OCI-LY7 (cell line): ENCODE measurements around the gene ZFAND2A. TPM values are rescaled to one million over a fixed set of nuclear protein-coding genes. Genes with fewer than 3 reads are reported as not detected.

Experiments
- BruUV-seq: library from RNA; stranded (reverse); fragments of 400-500 nt; replicated peaks from 2 replicates; lab custom pipeline; 2021; lab: Mats Ljungman, UMichigan
- CTCF ChIA-PET: fragments of 300-600 bp; sonication (Branson Sonifier 250); formaldehyde crosslinking; loops from one replicate; lab custom pipeline; 2022; ENCODE audit warnings: antibody characterized with exemption; ENCODE audit not compliant: unreplicated experiment; lab: Charles Lee
- POLR2A ChIA-PET: fragments of 300-600 bp; sonication (Branson Sonifier 250); formaldehyde crosslinking; loops from one replicate; lab custom pipeline; 2022; ENCODE audit warnings: antibody characterized with exemption; lab: Charles Lee
- DNase-seq: peaks from one replicate; pipeline ENCODE4 v3.0.0-alpha.2; 2015; ENCODE audit warnings: low spot score
- H2AFZ ChIP-seq: fragments of 200-600 bp; sonication (generic), shearing (Covaris generic); 2 replicates; pipeline ENCODE4 v1.6.1; 2014; ENCODE audit warnings: mild to moderate bottlenecking, antibody characterized with exemption, low read length, moderate library complexity
- H3K27ac ChIP-seq: fragments of 200-600 bp; sonication (generic); 2 replicates; pipeline ENCODE4 v1.5.1; 2014; ENCODE audit warnings: mixed run types, low read depth, mild to moderate bottlenecking, moderate library complexity, low read length, inconsistent platforms; ENCODE audit not compliant: poor library complexity, severe bottlenecking
- H3K36me3 ChIP-seq: fragments of 200-600 bp; sonication (generic); 2 replicates; pipeline ENCODE4 v1.6.1; 2014; ENCODE audit warnings: mild to moderate bottlenecking, antibody characterized with exemption, low read length, moderate library complexity, mixed read lengths; ENCODE audit not compliant: insufficient read depth
- H3K4me1 ChIP-seq: fragments of 200-600 bp; sonication (generic); 2 replicates; pipeline ENCODE4 v1.5.1; 2014; ENCODE audit warnings: mild to moderate bottlenecking, low read length; ENCODE audit not compliant: insufficient read depth, poor library complexity, severe bottlenecking
- H3K4me2 ChIP-seq: fragments of 200-600 bp; sonication (generic); 2 replicates; pipeline ENCODE4 v1.6.1; 2014; ENCODE audit warnings: mild to moderate bottlenecking, low read length
- H3K4me3 ChIP-seq: fragments of 200-600 bp; sonication (generic); 2 replicates; pipeline ENCODE4 v1.5.1; 2014; ENCODE audit warnings: mild to moderate bottlenecking, low read depth, low read length; ENCODE audit not compliant: poor library complexity, severe bottlenecking
- H3K79me2 ChIP-seq: fragments of 200-600 bp; sonication (generic); 2 replicates; pipeline ENCODE4 v1.6.1; 2016; ENCODE audit warnings: low read depth, mild to moderate bottlenecking, low read length, moderate library complexity, mixed read lengths; ENCODE audit not compliant: insufficient read depth
- H3K9me2 ChIP-seq: fragments of 200-600 bp; sonication (generic); 2 replicates; pipeline ENCODE4 v1.6.1; 2016; ENCODE audit warnings: mild to moderate bottlenecking, low read length, mixed read lengths; ENCODE audit not compliant: insufficient read depth
- H3K9me3 ChIP-seq: fragments of 200-600 bp; sonication (generic); 2 replicates; pipeline ENCODE4 v1.6.1; 2014; ENCODE audit warnings: mild to moderate bottlenecking, mixed run types, low read length, mixed read lengths
- H4K20me1 ChIP-seq: fragments of 200-600 bp; sonication (generic); 2 replicates; pipeline ENCODE4 v1.6.1; 2014; ENCODE audit warnings: mild to moderate bottlenecking, antibody characterized with exemption, low read length, moderate library complexity, mixed read lengths; ENCODE audit not compliant: insufficient read depth
- CTCF ChIP-seq: fragments of 200-600 bp; sonication (generic); conservative IDR thresholded peaks from 2 replicates; pipeline ENCODE4 v1.5.1; 2014; ENCODE audit warnings: mild to moderate bottlenecking, antibody characterized with exemption, low read length, moderate library complexity, mixed read lengths
- EZH2phosphoT487 ChIP-seq: fragments of 200-600 bp; sonication (generic); IDR thresholded peaks from 2 replicates; pipeline ENCODE4 v1.6.1; 2018; ENCODE audit warnings: low read depth, borderline replicate concordance, mild to moderate bottlenecking, mixed run types, antibody characterized with exemption, low read length, moderate library complexity, mixed read lengths
- intact Hi-C: fragments of 100-400 bp; cut with micrococcal nuclease; formaldehyde crosslinking; loops from one replicate; pipeline ENCODE4 v1.10.0; 2022; ENCODE audit not compliant: unreplicated experiment
- total RNA-seq, 2 experiments: library from RNA; depleted of rRNA in 1 of 2; stranded (reverse); fragments of >200 nt in 1 of 2; shearing (Covaris generic) in 1 of 2; gene quantifications; 2 replicates each; pipeline ENCODE4 v1.2.3, GENCODE V29; 2014 to 2022

Gene ZFAND2A
- total RNA-seq, 2 experiments from 2014 or later: 20.4 to 22.9 TPM

- no peak for DNase-seq
- H3K27ac ChIP-seq: no peak overlapping the region
- TF ChIP-seq EZH2phosphoT487 (no peak), CTCF (no peak)
- H2AFZ ChIP-seq: no peak overlapping the region
- no peak overlapping the region for H3K4me3 ChIP-seq
- ChIA-PET POLR2A (no interaction called here), CTCF (no interaction called here)
- H3K4me2 ChIP-seq: no peak overlapping the region
- H3K9me2 ChIP-seq: no peaks in the 10 kb centered on the region
- 0 out of 2 replicates have a peak, but pooled peaks cover 3% of the 10 kb centered on the region for H3K36me3 ChIP-seq
- H3K9me3 ChIP-seq: no peaks in the 10 kb centered on the region
- no peaks in the 10 kb centered on the region for H4K20me1 ChIP-seq
- intact Hi-C loops: no loop called here
- H3K79me2 ChIP-seq: no peaks in the 10 kb centered on the region
- H3K4me1 ChIP-seq: peaks cover 22% of the 10 kb centered on the region
- no TSS peak for BruUV-seq
Measured at GRCh38 chr7:1104516-1105179, 55.3 kb downstream of the ZFAND2A start.

DNA sequence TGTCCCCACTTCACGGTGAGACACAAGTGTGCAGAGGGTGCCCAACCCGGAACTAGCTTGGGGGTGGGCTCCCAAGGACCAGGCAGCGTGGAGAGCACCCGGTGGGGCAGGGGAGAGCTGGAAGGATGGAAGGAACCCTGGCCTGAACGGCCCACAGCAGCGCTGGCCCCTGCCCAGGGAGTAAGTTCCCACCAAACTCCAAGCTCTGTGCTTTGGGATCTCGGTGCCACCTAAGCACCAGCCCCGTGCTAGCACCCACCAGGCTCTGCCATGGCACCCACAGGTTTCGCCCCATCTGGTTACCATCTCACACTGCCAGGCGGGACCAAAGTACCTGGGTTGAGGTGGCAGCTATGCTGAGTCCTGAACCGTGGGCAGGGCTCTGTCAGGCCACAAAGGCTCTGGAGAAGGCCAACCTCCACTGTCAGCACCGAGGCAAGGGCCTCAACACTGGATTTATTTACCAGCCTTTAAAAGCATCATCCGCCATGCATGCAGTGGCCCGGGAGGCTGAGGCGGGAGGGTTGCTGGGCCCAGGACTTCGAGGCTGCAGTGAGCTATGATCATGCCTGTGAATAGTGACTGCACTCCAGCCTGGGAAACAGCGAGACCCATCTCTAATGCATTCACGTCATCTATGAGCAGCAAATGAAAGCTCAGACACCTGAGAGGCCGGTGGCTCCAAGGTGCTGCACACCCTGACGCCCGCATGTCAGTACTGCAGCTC, 56.0 kb downstream of the ZFAND2A start:
- no peaks in the 10 kb centered on the region for H4K20me1 ChIP-seq
- 0 out of 2 replicates have a peak, but pooled peaks cover 3% of the 10 kb centered on the region for H3K36me3 ChIP-seq
- TF ChIP-seq CTCF (no peak), EZH2phosphoT487 (no peak)
- H3K4me1 ChIP-seq: peaks cover 29% of the 10 kb centered on the region
- H3K4me2 ChIP-seq: no peak overlapping the region
- DNase-seq: no peak
- no peak overlapping the region for H3K27ac ChIP-seq
- ChIA-PET POLR2A (no interaction called here), CTCF (no interaction called here)
- no peak overlapping the region for H3K4me3 ChIP-seq
- no peak overlapping the region for H2AFZ ChIP-seq
- BruUV-seq: no TSS peak
- intact Hi-C loops: no loop called here
- no peaks in the 10 kb centered on the region for H3K9me3 ChIP-seq
- no peaks in the 10 kb centered on the region for H3K9me2 ChIP-seq
- no peaks in the 10 kb centered on the region for H3K79me2 ChIP-seq
